H1 (cell line): Measurements from ENCODE around the gene GJB4.

ENCODE experiments used
- CHD1 ChIP-seq: IDR thresholded peaks from 2 replicates; pipeline ENCODE4 v1.6.1; 2012; ENCODE audit warnings: low read depth, low read length, improper control_type of control experiment
- CTCF ChIP-seq, 3 experiments: IDR thresholded peaks; 1 replicate in 2 of 3; 2 replicates in 1 of 3; pipeline versions ENCODE4 v1.5.1 to v1.6.1; 2011; ENCODE audit warnings: low read length in 3 of 3, mild to moderate bottlenecking in 3 of 3, inconsistent platforms in 2 of 3, low read depth in 1 of 3, moderate library complexity in 1 of 3; ENCODE audit not compliant: insufficient read depth in 1 of 3; ENCODE audit errors: control extremely low read depth in 1 of 3

- TF ChIP-seq CHD1 (no peak), CTCF (IDR thresholded peaks at IDR 0.05; ENCODE audit: control extremely low read depth in 1 of 3, insufficient read depth in 1 of 3, low read depth in 1 of 3, low read length in 3 of 3) (no peak)
These were observed 13.9 kb upstream of the GJB4 start for GRCh38 chr1:34745666-34746065.
